ENCODE results near the gene NKD2. TPM values are rescaled to one million over a fixed set of nuclear protein-coding genes. Genes with fewer than 3 reads are reported as not detected.

NKD2 gene
- total RNA-seq, 1 donor from 2014 or later, result 20.6 TPM

DNA sequence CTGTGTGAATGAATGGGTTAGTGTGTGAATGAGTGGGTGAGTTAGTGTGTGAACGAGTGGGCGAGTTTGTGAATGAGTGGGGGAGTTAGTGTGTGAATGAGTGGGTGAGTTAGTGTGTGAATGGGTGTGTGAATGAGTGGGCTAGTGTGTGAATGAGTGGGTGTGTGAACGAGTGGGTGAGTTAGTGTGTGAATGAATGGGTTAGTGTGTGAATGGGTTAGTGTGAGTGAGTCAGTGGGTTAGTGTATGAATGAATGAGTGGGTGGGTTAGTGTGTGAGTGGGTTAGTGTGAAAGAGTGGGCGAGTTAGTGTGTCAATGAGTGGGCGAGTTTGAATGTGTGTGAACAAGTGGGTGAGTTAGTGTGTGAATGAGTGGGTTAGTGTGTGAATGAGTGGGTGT is 35.5 kb downstream of the NKD2 start:
- Mint-ChIP-seq H3K36me3 (ENCODE audit: low read depth) (peaks cover 54% of the 10 kb centered on the region), H3K4me1 (peaks cover 17% of the 10 kb centered on the region), H3K27me3 (ENCODE audit: low read depth) (no peaks in the 10 kb centered on the region), H3K4me3 (no peak overlapping the region), H3K9me3 (peaks cover 75% of the 10 kb centered on the region), H3K27ac (ENCODE audit: unreplicated experiment) (no peak overlapping the region)
- TF ChIP-seq, protein P1, sequence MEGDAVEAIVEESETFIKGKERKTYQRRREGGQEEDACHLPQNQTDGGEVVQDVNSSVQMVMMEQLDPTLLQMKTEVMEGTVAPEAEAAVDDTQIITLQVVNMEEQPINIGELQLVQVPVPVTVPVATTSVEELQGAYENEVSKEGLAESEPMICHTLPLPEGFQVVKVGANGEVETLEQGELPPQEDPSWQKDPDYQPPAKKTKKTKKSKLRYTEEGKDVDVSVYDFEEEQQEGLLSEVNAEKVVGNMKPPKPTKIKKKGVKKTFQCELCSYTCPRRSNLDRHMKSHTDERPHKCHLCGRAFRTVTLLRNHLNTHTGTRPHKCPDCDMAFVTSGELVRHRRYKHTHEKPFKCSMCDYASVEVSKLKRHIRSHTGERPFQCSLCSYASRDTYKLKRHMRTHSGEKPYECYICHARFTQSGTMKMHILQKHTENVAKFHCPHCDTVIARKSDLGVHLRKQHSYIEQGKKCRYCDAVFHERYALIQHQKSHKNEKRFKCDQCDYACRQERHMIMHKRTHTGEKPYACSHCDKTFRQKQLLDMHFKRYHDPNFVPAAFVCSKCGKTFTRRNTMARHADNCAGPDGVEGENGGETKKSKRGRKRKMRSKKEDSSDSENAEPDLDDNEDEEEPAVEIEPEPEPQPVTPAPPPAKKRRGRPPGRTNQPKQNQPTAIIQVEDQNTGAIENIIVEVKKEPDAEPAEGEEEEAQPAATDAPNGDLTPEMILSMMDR (conservative IDR thresholded peaks at IDR 0.05), result no peak
- no peak for DNase-seq (ENCODE audit: low read depth, low spot score)

DNA sequence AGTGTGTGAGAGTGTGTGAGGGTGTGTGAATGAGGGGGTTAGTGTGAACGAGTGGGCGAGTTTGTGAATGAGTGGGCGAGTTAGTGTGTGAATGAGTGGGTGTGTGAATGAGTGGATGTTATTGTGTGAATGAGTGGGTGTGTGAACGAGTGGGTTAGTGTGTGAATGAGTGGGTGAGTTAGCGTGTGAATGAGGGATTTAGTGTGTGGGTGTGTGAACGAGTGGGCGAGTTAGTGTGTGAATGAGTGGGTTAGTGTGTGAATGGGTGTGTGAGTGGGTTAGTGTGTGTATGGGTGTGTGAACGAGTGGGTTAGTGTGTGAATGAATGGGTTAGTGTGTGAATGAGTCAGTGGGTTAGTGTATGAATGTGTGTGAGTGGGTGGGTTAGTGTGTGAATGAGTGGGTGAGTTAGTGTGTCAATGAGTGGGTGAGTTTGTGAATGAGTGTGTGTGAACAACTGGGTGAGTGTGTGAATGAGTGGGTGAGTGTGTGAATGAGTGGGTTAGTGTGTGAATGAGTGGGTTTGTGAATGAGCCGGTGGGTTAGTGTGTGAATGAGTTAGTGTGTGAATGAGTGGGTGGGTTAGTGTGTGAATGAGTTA is 37.5 kb downstream of the NKD2 start:
- no peak for DNase-seq (ENCODE audit: low read depth, low spot score)
- Mint-ChIP-seq H3K4me3 (peak overlapping the region; percentile 2), H3K27me3 (ENCODE audit: low read depth) (no peaks in the 10 kb centered on the region), H3K9me3 (peaks cover 68% of the 10 kb centered on the region), H3K27ac (ENCODE audit: unreplicated experiment) (no peak overlapping the region), H3K4me1 (peaks cover 22% of the 10 kb centered on the region), H3K36me3 (ENCODE audit: low read depth) (peaks cover 41% of the 10 kb centered on the region)
- TF ChIP-seq, protein P1 (conservative IDR thresholded peaks at IDR 0.05), result no peak

DNA sequence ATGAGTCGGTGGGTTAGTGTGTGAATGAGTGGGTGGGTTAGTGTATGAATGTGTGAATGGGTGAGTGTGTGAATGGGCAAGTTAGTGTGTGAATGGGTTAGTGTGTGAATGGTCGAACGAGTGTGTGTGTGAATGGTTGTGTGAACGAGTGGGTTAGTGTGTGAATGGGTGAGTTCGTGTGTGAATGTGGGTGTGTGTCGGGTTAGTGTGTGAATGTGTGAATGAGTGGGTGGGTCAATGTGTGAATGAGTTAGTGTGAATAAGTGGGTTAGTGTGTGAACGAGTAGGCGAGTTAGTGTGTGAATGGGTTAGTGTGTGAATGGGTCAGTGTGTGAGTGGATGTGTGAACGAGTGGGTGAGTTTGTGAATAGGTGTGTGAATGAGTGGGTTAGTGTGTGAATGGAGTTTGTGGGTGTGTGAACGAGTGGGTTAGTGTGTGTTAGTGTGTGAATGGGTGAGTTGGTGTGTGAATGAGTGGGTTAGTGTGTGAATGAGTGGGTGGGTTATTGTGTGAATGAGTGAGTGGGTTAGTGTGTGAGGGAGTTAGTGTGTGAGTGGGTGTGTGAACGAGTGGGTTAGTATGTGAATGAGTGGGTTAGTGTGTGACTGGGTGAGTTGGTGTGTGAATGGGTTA is 38.8 kb downstream of the NKD2 start:
- Mint-ChIP-seq H3K27me3 (ENCODE audit: low read depth) (no peaks in the 10 kb centered on the region), H3K4me3 (no peak overlapping the region), H3K9me3 (peaks cover 55% of the 10 kb centered on the region), H3K36me3 (ENCODE audit: low read depth) (peaks cover 32% of the 10 kb centered on the region), H3K27ac (ENCODE audit: unreplicated experiment) (peak overlapping the region; percentile 41), H3K4me1 (peaks cover 17% of the 10 kb centered on the region)
- TF ChIP-seq, protein P1 (conservative IDR thresholded peaks at IDR 0.05), result no peak
- DNase-seq (ENCODE audit: low read depth, low spot score), result no peak

DNA sequence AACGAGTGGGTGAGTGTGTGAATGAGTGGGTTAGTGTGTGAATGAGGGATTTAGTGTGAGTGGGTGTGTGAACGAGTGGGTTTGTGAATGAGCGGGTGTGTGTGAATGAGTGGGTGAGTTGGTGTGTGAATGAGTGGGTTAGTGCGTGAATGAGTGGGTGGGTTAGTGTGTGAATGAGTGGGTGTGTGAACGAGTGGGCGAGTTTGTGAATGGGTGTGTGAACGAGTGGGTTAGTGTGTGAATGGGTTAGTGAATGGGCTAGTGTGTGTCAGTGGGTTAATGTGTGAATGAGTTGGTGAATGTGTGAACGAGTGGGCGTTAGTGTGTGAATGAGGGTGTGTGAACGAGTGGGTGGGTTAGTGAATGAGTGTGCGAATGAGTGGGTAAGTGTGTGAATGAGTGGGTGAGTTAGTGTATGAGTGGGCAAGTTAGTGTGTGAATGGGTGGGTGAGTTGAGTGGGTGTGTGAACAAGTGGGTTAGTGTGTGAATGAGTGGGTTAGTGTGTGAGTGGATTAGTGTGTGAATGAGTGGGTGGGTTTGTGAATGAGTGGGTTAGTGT is 39.6 kb downstream of the NKD2 start:
- Mint-ChIP-seq H3K4me3 (no peak overlapping the region), H3K27ac (ENCODE audit: unreplicated experiment) (no peak overlapping the region), H3K4me1 (peaks cover 17% of the 10 kb centered on the region), H3K36me3 (ENCODE audit: low read depth) (peaks cover 29% of the 10 kb centered on the region), H3K27me3 (ENCODE audit: low read depth) (no peaks in the 10 kb centered on the region), H3K9me3 (peaks cover 47% of the 10 kb centered on the region)
- DNase-seq (ENCODE audit: low read depth, low spot score), result no peak
- TF ChIP-seq, protein P1 (conservative IDR thresholded peaks at IDR 0.05), result no peak

DNA sequence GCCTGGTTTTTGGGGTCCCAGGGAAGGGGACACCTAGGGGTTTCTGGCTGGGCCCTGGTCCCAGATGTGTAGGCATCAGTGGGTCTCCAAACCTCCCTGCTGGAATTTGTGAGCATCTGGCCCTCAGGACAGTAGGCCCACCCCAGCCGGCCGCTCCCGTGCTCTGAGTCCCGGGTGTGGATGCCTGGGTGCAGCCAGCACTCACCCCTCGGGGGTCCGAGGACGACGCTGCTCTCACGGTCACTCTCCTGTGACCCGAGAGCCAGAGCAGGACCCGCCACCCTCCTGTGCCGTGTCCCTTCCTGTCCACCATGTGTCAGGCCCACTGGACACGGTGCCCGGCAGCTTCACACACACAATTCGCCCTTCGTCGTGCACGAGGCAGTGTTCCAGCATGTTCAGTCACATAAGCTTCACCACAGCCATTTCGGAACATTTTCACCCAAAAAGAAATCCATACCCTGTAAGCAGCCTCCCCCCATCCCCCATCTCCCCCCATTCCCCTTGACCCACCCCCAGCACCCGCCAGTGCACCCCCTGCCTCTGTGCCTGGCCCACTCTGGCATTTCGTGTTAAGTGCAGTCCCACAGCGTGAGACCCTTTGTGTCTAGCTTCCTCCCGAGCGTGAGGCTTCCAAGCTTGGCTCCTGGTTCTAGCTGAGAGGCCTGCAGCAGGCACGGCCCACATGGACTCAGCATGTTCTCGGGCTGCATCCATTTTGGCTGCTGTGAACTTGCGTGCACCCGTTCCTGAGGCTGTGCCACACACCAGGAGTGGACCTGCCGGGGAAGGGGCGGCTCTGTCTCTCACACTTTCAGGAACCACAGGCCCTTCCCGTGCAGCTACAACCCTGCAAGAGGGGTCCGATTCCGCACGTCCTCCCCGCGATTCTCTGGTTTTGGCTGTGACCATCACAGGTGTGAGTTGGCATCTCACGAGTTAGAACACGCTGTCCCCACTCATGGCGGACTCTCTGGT is 40.5 kb downstream of the NKD2 start:
- Mint-ChIP-seq H3K36me3 (ENCODE audit: low read depth) (peaks cover 21% of the 10 kb centered on the region), H3K9me3 (peaks cover 38% of the 10 kb centered on the region), H3K27me3 (ENCODE audit: low read depth) (no peaks in the 10 kb centered on the region), H3K27ac (ENCODE audit: unreplicated experiment) (no peak overlapping the region), H3K4me3 (no peak overlapping the region), H3K4me1 (peaks cover 17% of the 10 kb centered on the region)
- DNase-seq (ENCODE audit: low read depth, low spot score), result no peak
- TF ChIP-seq, protein P1 (conservative IDR thresholded peaks at IDR 0.05), result no peak
